NB4 (cell line): ENCODE measurements around the gene PRELID3B.
A peak's percentile ranks its signal among the peaks of the same experiment; 100 is the strongest.

Experiments
- CTCF ChIP-seq: IDR thresholded peaks from one replicate; pipeline ENCODE4 v1.5.1; 2012; ENCODE audit warnings: low read depth, low read length
- MYC ChIP-seq: IDR thresholded peaks from 2 replicates; pipeline ENCODE4 v1.6.1; 2011; ENCODE audit warnings: low read depth, low read length
- POLR2A ChIP-seq: IDR thresholded peaks from 2 replicates; pipeline ENCODE4 v1.6.1; 2011; ENCODE audit warnings: mild to moderate bottlenecking; ENCODE audit not compliant: insufficient read length; ENCODE audit errors: extremely low read depth

GRCh38 chr20:59042796-59043631, 428 bp upstream of the PRELID3B start:
- TF ChIP-seq POLR2A (peak; percentile 8), CTCF (no peak), MYC (no peak)
